Left lung (tissue), 10 donors: Measurements from ENCODE around the gene EGF. TPM values are rescaled to one million over a fixed set of nuclear protein-coding genes. Genes with fewer than 3 reads are reported as not detected.

ENCODE experiments used
- ATAC-seq: fragments of 200-7000 bp; cut with Tn5 transposase; one replicate; pipeline ENCODE4 v1.9.1; 2020; ENCODE audit warnings: moderate library complexity
- DNase-seq, 4 donors: peaks; one replicate each; pipeline ENCODE4 v3.0.0-alpha.2; 2013 to 2020
- H3K27ac ChIP-seq, 2 donors: fragments of 200-600 bp; sonication (generic) in 1 of 2; one replicate each; pipeline versions ENCODE4 v1.5.0 to v1.8.0; 2020 to 2021
- H3K27me3 ChIP-seq, 2 donors: fragments of 200-600 bp; sonication (generic) in 1 of 2; one replicate each; pipeline versions ENCODE4 v1.5.0 to v1.8.0; 2020 to 2021
- H3K36me3 ChIP-seq, 2 donors: fragments of 200-600 bp; sonication (generic) in 1 of 2; one replicate each; pipeline versions ENCODE4 v1.5.0 to v1.8.0; 2020 to 2021
- H3K4me1 ChIP-seq, 2 donors: fragments of 200-600 bp; one replicate each; pipeline ENCODE4 v1.8.0; 2021
- H3K4me3 ChIP-seq, 2 donors: fragments of 200-600 bp; sonication (generic) in 1 of 2; one replicate each; pipeline versions ENCODE4 v1.5.0 to v1.8.0; 2020 to 2021; ENCODE audit warnings: mild to moderate bottlenecking in 1 of 2
- H3K9me3 ChIP-seq, 2 donors: fragments of 200-600 bp; sonication (generic) in 1 of 2; one replicate each; pipeline versions ENCODE4 v1.5.0 to v1.8.0; 2020 to 2021
- intact Hi-C, 2 donors: fragments of 100-400 bp; cut with DNase I; formaldehyde crosslinking; loops; one replicate each; pipeline versions ENCODE4 v1.11.2 to v1.14.2; 2022
- polyA plus RNA-seq, 6 donors: library from polyadenylated mRNA; unstranded; fragments of 120-200 nt; gene quantifications; one replicate each; pipeline ENCODE4 v1.2.1, GENCODE V29; 2013; ENCODE audit not compliant: insufficient read length in 6 of 6
- total RNA-seq, 2 donors: library from RNA; stranded (reverse); fragmentation: NEBNext Ultra II Directional; extraction: Animal tissue kit (Norgen Biotek cat#: 25700); gene quantifications; one replicate each; pipeline ENCODE4 v1.2.1, GENCODE V29; 2021
- TF ChIP-seq, protein P1 (sequence below), 2 donors: fragments of 200-600 bp; sonication (generic) in 1 of 2; IDR thresholded peaks; one replicate each; pipeline versions ENCODE4 v1.5.0 to v1.8.0; 2021; ENCODE audit warnings: antibody characterized with exemption in 2 of 2
- donor health status: DM: no; HTN: yes; CAD: no.
- donor health status: DM: no; HTN: no; CAD: no.

Gene EGF
- total and polyA plus RNA-seq, 8 donors: 0.45 to 4.3 (median 1.0) TPM

DNA sequence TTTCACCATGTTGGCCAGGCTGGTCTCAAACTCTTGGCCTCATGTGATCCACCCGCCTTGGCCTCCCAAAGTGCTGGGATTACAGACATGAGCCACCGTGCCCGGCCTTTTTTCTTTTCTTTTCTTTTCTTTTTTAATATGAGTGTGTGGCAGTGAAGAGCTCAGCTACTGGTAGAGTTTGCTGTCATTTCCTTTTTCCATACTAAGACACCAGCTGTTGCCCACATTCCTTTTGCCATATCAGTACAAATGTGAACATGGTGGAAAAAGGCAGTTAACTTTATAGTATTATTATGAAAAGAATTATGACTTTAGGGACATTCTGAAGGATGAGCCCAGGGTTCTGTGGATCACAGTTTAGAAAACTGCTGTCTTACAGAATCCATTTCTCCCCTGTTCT lies 69.8 kb downstream of the EGF start:
- no peak for DNase-seq
- H3K4me1 ChIP-seq: no peaks in the 10 kb centered on the region
- H3K27ac ChIP-seq: no peak overlapping the region
- TF ChIP-seq, protein P1, sequence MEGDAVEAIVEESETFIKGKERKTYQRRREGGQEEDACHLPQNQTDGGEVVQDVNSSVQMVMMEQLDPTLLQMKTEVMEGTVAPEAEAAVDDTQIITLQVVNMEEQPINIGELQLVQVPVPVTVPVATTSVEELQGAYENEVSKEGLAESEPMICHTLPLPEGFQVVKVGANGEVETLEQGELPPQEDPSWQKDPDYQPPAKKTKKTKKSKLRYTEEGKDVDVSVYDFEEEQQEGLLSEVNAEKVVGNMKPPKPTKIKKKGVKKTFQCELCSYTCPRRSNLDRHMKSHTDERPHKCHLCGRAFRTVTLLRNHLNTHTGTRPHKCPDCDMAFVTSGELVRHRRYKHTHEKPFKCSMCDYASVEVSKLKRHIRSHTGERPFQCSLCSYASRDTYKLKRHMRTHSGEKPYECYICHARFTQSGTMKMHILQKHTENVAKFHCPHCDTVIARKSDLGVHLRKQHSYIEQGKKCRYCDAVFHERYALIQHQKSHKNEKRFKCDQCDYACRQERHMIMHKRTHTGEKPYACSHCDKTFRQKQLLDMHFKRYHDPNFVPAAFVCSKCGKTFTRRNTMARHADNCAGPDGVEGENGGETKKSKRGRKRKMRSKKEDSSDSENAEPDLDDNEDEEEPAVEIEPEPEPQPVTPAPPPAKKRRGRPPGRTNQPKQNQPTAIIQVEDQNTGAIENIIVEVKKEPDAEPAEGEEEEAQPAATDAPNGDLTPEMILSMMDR (IDR thresholded peaks at IDR 0.05): no peak
- H3K36me3 ChIP-seq: no peaks in the 10 kb centered on the region
- intact Hi-C loops: no loop called here
- ATAC-seq: no peak
- H3K4me3 ChIP-seq: no peak overlapping the region
- no peaks in the 10 kb centered on the region for H3K9me3 ChIP-seq
- no peaks in the 10 kb centered on the region for H3K27me3 ChIP-seq

DNA sequence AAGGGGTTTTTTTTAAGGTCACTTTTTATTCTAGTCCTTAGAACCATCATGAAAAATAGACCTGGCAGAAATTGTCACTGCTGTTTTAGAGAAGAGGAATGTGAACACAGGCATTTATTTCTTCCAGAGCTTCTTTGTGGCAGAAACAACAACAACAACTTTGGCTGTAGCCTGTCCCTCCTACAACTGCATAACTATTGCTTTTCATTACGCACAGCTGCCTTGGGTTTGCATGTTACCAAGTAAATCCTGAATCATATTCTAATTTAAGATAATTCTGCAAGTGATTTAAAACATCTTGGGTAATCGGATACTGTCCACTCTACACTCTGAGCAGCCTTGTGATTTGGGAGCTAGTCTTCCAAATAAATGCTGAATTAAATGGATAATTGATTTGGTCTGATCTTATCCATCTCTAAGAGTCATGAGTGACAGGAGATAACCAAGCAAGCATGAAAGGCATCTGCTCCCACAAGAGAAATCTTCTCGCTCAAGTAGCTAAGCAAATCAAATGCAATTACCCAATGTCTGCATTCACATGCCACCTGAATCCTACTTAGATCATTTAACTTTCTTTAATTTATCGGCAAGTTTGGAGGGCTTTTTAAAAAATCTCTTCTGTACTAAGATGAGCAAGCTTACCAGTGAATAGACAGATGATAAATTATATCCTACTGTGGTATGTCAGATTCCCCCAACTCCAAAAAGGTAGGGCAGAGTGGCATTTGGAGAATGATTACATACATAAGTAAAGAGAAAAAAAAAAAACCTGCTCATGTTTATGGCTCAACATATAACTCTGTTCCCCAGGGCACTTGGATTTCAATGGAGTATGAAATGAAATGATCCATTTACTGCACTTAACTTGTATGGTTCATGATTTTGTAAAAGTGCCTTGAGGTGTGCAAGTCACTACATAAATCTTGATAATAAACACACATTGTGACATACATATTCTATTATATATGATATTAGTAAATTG lies 73.6 kb downstream of the EGF start:
- no peaks in the 10 kb centered on the region for H3K36me3 ChIP-seq
- no peak overlapping the region for H3K27ac ChIP-seq
- TF ChIP-seq, protein P1 (IDR thresholded peaks at IDR 0.05): no peak
- peaks cover 0 to 11% of the 10 kb centered on the region in 2 donors for H3K4me1 ChIP-seq
- ATAC-seq (no peak), DNase-seq (no peak)
- no peaks in the 10 kb centered on the region for H3K9me3 ChIP-seq
- no peaks in the 10 kb centered on the region for H3K27me3 ChIP-seq
- no peak overlapping the region for H3K4me3 ChIP-seq
- intact Hi-C loops: no loop called here

DNA sequence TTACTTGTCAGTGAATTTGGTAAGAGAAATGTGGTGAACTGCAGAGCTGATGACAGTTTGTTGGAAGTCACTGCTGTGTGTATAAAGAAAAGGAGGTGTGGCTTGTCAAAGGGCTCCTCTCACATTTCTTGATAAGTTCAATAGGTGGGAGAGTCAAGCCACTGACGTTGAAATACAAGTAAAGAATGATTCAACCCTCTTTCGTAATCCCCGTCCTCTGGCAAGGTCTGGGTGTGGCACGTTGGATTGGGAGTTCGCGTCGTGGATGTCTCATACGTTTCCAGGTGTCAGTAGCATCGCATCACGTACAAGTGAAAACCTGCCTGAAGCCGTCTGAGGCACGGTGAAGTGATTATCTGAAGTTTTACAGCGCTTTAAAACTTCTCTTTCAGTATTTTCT lies 76.4 kb downstream of the EGF start:
- Histone ChIP-seq H3K4me3 (no peak overlapping the region), H3K4me1 (peaks cover 0 to 11% of the 10 kb centered on the region in 2 donors), H3K27ac (no peak overlapping the region), H3K9me3 (no peaks in the 10 kb centered on the region), H3K27me3 (no peaks in the 10 kb centered on the region), H3K36me3 (no peaks in the 10 kb centered on the region)
- intact Hi-C loops: no loop called here
- DNase-seq: no peak
- ATAC-seq: peak; percentile 36
- TF ChIP-seq, protein P1 (IDR thresholded peaks at IDR 0.05): no peak

DNA sequence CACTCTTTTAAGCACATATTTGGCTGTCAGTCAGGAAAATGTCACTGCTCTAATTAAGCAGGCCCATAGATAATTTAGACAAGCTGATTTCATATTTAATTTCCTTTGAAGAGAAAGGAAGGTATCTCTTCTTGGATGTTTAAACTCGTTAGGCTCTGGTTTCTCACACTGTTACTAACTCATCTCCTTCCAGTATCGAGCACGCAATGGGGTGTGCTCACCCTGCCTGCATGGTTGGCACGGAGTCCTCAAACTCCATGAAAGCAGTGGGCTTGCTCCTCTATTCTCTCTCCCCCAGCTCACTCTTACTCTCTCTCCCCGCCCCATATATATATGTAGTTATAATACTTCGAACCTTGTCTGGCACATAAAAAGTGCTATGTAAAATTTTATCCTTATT lies 76.9 kb downstream of the EGF start:
- Histone ChIP-seq H3K27ac (no peak overlapping the region), H3K4me3 (no peak overlapping the region), H3K4me1 (peaks cover 0 to 11% of the 10 kb centered on the region in 2 donors), H3K9me3 (no peaks in the 10 kb centered on the region), H3K27me3 (no peaks in the 10 kb centered on the region), H3K36me3 (no peaks in the 10 kb centered on the region)
- TF ChIP-seq, protein P1 (IDR thresholded peaks at IDR 0.05): no peak
- DNase-seq: no peak
- intact Hi-C loops: no loop called here
- no peak for ATAC-seq
